Fibroblast of mammary gland (primary cell): ENCODE results near the gene GDI2.

Experiments used
- DNase-seq: peaks from one replicate; pipeline ENCODE4 v3.0.0-alpha.2; 2010; ENCODE audit warnings: low read depth
- H3K4me3 ChIP-seq: 2 replicates; pipeline ENCODE4 v1.5.1; 2011; ENCODE audit warnings: low read depth, mild to moderate bottlenecking, low read length, moderate library complexity; ENCODE audit not compliant: control insufficient read depth
- CTCF ChIP-seq: conservative IDR thresholded peaks from 2 replicates; pipeline ENCODE4 v1.5.1; 2011; ENCODE audit warnings: low read depth, low read length, inconsistent platforms; ENCODE audit not compliant: control insufficient read depth, insufficient read depth

The GDI2 gene

DNA sequence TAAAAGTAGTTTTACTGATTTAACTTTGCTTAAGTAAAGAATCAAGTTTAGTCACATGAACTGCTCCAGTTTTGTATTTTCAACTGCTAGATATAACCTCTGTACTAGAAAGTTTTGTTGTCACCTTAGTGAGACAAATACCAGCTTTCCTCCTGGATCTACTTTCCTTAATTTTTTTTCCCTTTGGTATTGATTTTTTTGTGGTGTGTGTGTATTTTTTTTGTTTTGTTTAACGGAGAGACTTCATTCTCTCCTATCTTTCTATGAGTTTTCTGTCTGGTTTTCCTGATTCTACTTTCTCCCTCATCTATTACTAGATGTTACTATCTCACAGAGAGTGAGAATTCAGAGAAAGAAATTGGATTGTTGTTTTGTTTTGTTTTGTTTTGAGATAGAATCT, 76.6 kb downstream of the GDI2 start:
- DNase-seq: no peak
- no peak overlapping the region for H3K4me3 ChIP-seq
- no peak for TF ChIP-seq CTCF

DNA sequence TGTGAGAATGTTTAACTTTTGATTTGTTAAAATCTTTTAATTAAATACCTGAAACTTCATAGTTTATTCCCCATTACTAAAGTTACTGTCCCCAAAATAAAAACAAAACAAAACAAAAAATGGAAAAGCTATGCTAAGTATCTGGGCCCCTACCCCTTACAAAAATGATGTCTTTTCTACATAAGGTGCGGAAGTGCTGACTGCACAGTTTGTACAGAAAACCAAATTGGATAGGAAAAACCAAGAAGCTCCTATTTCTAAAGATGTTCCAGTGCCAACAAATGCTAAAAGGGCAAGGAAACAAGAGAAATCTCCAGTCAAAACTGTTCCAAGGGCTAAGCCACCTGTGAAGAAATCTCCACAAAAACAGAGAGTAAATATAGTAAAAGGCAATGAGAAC, 78.1 kb downstream of the GDI2 start:
- no peak for TF ChIP-seq CTCF
- H3K4me3 ChIP-seq: no peak overlapping the region
- no peak for DNase-seq

DNA sequence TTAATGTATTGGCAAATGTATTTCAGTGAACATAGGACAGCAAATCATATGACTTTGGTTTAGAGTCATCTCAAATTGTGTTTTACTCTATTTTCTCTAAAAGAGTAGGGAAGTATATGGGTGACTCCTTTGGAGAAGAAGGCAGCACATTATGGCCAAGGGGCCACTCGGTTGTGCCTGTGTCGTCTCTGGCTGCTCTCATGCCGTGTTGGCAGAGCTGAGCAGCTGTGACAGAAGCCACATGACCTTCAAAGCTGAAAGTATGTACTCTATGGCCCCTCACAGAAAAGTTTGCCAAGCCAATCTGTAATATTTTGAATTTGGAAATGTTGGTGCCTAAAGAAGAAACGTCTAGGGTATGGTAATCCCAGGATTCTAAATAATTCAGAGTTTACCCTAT, 81.1 kb downstream of the GDI2 start:
- TF ChIP-seq CTCF: no peak
- H3K4me3 ChIP-seq: no peak overlapping the region
- no peak for DNase-seq

- no peak for DNase-seq
- no peak overlapping the region for H3K4me3 ChIP-seq
- TF ChIP-seq CTCF: no peak
These were observed 81.7 kb downstream of the GDI2 start for GRCh38 chr10:5731559-5731958.

DNA sequence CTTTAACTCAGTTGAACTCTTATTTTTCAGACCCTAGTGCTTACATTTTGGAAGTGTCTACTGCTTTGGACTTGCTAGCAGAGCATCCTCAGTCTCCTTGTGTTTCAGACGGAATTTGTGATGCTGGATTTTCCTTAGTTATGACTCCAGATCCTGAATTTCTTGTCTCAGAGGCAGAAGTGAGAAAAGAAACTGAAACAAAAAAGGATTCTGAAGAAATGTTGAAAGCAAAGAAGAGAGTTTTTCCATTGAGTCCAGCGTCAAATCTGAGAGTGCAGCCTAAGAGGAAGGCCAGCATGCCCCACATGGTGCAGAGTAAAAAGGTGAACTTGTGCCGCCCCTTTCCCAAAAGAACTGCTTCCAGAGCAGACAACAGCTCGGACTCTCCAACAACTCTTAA, 82.5 kb downstream of the GDI2 start:
- H3K4me3 ChIP-seq: no peak overlapping the region
- no peak for DNase-seq
- no peak for TF ChIP-seq CTCF

DNA sequence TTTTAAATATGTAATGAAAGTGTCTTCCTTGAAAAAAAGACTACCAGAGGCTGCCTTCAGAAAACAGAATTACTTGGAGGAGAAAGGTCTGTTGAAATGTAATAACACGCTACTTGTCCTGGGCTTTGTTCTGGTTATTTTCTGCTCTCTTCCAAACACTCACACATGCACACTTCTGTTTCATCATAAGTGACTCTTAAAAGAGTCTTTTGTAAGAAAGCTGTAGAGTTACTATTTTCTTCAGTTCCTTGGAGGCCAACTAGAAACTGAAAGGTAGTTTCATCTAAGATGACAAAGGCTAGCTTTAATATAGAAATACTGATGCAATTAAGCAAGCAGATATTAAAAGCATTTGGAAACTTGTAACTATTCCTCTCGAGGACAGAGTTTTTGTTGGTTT, 89.5 kb downstream of the GDI2 start:
- DNase-seq: no peak
- TF ChIP-seq CTCF: no peak
- H3K4me3 ChIP-seq: no peak overlapping the region

DNA sequence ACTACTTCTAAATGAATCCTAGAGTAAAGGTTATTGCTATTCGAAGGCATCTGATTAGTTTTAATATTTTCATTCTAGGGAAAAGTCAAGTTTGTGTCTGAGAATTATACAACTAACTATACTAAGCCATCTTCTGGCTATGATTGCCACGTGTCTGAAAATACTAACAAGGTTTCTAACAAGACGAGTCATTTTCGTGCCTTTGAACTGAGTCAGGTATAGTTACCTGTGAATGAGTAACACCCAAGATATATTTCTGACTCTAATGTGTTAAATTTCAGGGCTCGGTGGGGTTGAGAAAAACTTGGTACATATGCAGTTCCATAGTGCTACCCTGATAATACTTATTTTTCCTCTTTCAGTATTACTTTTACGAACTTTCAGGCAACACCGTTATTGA, 93.1 kb downstream of the GDI2 start:
- no peak for DNase-seq
- TF ChIP-seq CTCF: no peak
- H3K4me3 ChIP-seq: no peak overlapping the region
